HCEC 1CT (cell line): Measurements from ENCODE around the gene C1orf21.

Source experiments
- DNase-seq: peaks from one replicate; pipeline ENCODE4 v3.0.0-alpha.2; 2017

Gene C1orf21

GRCh38 chr1:184387476-184388318 is 868 bp downstream of the C1orf21 start:
- peak; percentile 45 for DNase-seq

- peak; percentile 90 for DNase-seq
Measured at GRCh38 chr1:184388319-184388889, 1.6 kb downstream of the C1orf21 start.

GRCh38 chr1:184388971-184389370 is 2.1 kb downstream of the C1orf21 start:
- no peak for DNase-seq

- DNase-seq, result no peak
Measured at GRCh38 chr1:184389446-184389845, 2.6 kb downstream of the C1orf21 start.

- DNase-seq, result no peak
Measured at GRCh38 chr1:184390889-184391288, 4.1 kb downstream of the C1orf21 start.

GRCh38 chr1:184392067-184392466 is 5.2 kb downstream of the C1orf21 start:
- no peak for DNase-seq

- no peak for DNase-seq
Measured at GRCh38 chr1:184392779-184393522, 6.1 kb downstream of the C1orf21 start.

GRCh38 chr1:184393962-184394361 is 7.1 kb downstream of the C1orf21 start:
- peak; percentile 25 for DNase-seq

GRCh38 chr1:184395370-184395769 is 8.5 kb downstream of the C1orf21 start:
- DNase-seq, result no peak

- no peak for DNase-seq
Measured at GRCh38 chr1:184395937-184396480, 9.2 kb downstream of the C1orf21 start.

GRCh38 chr1:184399192-184399847 is 12.5 kb downstream of the C1orf21 start:
- peak; percentile 9 for DNase-seq

GRCh38 chr1:184403961-184404726 is 17.3 kb downstream of the C1orf21 start:
- no peak for DNase-seq

- no peak for DNase-seq
Measured at GRCh38 chr1:184404727-184405027, 17.8 kb downstream of the C1orf21 start.

- DNase-seq, result no peak
Measured at GRCh38 chr1:184405094-184405800, 18.4 kb downstream of the C1orf21 start.

- no peak for DNase-seq
Measured at GRCh38 chr1:184405801-184406142, 18.9 kb downstream of the C1orf21 start.

GRCh38 chr1:184406479-184406878 is 19.6 kb downstream of the C1orf21 start:
- no peak for DNase-seq

GRCh38 chr1:184407816-184408510 is 21.1 kb downstream of the C1orf21 start:
- DNase-seq, result peak; percentile 65

GRCh38 chr1:184408580-184408979 is 21.8 kb downstream of the C1orf21 start:
- no peak for DNase-seq

- no peak for DNase-seq
Measured at GRCh38 chr1:184409011-184409410, 22.2 kb downstream of the C1orf21 start.

GRCh38 chr1:184412472-184412871 is 25.6 kb downstream of the C1orf21 start:
- no peak for DNase-seq

GRCh38 chr1:184416481-184416880 is 29.7 kb downstream of the C1orf21 start:
- no peak for DNase-seq
